HG02840 (cell line): Measurements from ENCODE around the gene KCNK16.

Experiments
- ATAC-seq: cut with Tn5 transposase; IDR thresholded peaks from one replicate; pipeline ENCODE4 v1.9.1; 2021; ENCODE audit warnings: mild to moderate bottlenecking, moderate library complexity, moderate number of reproducible peaks; ENCODE audit not compliant: unreplicated experiment, low FRiP score

The KCNK16 gene

DNA sequence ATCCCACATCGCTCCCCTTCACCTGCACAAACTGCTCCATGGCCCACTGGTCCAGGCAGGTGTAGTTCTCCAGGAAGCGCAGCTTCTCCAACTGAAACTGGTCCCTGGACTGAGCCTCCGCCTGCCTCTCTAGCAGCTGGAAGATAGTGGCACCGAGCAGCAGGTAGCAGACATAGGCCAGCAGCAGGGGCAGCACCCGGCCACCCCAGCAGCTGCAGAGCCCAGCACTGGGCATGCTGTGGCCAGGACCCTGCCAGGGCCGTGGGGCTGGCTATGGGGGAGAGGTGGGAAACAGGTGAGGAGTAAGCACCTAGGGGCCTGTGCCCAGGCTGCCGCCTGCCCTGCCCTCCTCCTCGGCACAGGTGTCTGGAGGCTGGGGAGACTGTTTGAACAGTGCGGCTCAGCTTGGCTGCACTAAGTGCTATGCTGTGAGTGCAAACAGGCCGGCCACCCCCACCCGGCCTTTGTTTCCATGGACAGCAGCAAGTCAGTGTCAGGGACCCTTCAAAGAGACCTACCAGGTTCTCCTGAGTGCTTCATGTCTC lies at the start of gene KCNK16:
TSS of gene KCNK16 (minus strand) at position 397 of the 545 bp plus-strand sequence. CDS start at position 235, 162 bp downstream.
- ATAC-seq = no peak

GRCh38 chr6:39370390-39370789 lies 47.9 kb upstream of the KCNK16 start:
- no peak for ATAC-seq

- no peak for ATAC-seq
Measured at GRCh38 chr6:39369987-39370386, 47.5 kb upstream of the KCNK16 start.

GRCh38 chr6:39367700-39368099 lies 45.2 kb upstream of the KCNK16 start:
- ATAC-seq = no peak

DNA sequence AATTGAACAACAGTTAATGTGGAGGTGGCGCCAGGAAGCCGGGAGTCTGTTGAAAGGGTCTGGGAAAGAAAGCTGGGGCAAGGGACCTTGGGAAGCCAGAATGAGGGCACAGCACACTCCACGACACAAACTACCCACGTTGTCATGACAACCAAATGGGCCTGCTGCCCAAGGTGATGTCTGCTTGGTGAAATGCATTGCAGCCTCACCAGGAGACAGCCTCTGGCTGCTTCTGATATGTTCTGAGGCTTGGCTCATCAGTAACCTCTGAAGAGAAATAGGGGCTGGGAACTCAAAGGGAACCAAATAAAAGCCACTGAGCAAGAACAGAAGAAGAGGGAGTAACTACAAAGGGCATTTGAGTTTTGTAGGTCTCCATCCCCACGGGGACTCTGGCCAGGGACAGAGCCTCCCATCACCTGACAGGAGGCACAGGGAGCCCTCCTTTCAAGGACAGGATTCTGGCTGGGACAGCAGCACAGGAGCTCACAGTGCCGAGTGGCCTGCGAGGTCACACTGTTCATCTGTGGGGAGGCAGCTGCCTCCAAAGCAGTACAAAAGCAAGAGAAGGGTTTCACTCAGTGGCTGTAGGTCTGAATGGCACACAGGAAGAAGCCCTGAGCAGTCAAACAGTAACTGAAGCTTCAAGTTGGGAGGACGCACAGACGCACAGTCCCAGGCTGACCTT lies 44.6 kb upstream of the KCNK16 start:
- no peak for ATAC-seq

DNA sequence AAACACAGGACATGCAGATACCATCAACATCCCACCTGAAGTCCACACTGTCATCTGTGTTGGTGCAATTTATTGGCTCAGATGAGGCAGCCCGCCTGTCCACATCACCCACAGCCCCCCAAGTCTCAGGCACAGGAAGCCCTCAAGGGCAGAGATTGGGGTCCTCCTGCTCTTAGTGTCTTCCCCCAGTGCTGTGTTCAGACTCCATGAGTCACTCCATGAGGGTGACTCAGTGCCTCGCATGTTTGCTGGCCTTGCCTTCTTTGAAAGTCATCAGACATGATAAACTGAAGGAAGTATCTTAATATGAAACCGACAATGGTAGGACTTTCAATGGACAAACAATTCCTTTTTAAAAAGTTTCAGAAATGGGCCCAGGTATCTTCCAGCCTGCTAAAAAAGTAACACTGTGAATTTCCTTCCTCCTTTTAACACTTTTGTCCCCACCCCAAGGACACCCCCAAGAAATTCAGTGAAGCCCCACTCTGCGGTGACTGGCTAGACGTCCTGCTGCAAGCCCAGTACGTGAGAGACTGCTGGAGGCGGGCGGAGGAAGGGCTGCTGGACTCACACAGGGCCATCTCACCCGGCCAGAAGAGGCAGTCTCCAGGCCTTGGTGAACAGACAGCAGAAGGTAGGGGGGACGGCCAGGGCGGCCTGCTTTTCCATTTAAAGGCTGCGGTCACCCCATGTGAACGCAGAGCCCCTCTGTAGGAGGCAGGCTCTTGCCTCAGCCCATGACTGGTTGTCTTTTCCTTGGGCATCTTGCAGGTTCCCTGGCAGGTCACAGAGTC lies 43.0 kb upstream of the KCNK16 start:
- no peak for ATAC-seq

- ATAC-seq = no peak
Measured at GRCh38 chr6:39363280-39363679, 40.8 kb upstream of the KCNK16 start.

GRCh38 chr6:39362487-39362865 lies 40.0 kb upstream of the KCNK16 start:
- no peak for ATAC-seq

DNA sequence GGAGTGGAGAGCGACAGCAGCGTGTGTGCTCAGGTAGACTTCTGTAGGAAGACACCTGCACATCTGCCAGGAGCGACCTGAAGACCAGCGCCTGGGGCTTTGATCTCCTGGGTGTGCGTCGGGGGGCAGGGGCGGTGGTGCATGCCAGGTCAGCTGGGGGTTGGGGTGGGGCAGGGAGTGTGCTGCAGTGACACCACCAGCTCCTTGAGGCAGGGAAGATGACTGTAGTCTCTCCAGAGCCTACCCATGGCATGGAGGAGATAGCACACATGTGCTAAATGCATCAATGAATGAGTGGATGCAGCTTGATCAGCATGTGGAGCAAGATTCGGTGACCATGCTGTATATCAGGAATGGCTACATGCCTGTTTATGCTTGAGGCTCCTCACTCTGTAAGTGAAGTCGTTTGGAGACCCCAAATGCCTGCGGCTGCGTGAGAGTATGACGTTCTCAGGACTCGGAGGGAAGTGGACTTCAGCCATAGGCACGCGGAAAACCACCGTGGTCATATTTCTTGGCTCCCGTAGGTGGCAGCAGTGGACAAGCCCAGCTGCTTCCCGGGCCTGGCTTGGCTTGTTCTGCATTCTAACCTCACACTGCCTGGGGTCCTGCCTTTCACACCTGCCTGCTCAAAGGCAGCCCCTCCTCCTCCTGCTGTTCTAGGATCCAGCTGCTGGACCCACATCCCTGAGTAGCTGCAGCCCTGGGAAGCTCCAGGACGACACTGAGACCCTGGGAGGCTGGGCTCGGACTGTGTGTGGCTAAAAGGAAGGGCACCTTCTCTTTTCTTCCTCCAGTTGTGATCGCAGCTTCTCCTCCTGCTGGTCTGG lies 39.4 kb upstream of the KCNK16 start:
- peak; percentile 65 for ATAC-seq

DNA sequence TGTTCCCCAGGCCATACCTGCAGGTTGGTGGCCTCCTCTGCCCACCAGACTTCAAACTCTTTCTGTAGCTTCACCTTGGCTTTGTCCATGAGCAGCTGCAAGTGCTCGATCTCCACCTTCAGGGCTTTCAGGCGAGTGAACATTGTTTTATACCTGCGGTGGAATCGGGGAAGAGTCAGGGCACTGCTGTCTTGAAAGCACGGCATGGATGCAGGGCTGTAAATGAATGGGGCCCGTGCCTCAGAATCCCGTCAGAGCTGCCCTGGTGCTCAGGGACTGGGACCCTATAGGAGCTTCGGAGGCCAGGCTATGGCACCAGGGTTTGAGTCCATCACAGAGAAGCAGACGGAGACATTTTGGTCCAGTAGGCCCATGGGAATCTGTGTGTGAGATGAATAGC lies 37.9 kb upstream of the KCNK16 start:
- ATAC-seq = no peak

DNA sequence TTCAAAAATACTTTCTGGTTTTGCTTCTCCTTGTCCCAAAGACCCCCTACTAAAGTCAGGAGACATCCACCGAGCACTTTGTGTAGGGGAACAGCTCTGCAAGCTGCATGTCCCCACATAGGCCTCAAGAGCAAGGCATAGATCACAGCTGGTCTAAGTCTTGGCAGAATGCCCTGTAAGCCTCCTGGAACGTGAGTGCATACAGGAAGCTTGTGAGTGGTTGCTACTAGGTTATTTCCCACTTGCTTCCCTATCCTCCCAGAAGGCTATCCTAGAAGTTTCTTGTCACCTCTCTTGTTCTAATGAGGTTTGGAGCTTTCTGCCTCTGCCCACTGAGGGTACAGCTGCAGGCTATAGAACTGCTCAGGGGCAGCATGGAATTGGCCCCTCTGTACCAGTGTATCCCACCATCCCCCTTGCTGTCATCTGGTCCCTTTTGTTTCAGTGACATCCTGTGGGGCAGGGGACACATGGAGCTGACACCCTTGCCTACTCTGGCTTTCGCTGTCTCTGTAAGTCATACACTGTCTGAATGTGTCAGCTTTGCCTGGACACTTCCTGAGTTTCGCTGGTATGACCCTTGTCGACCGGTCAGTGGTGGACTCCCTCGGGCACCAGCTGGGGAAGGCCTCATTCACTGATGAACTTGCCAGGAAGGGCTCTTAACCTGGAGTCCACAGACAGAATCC lies 35.6 kb upstream of the KCNK16 start:
- ATAC-seq = no peak

- ATAC-seq = no peak
Measured at GRCh38 chr6:39353698-39354315, 31.3 kb upstream of the KCNK16 start.

DNA sequence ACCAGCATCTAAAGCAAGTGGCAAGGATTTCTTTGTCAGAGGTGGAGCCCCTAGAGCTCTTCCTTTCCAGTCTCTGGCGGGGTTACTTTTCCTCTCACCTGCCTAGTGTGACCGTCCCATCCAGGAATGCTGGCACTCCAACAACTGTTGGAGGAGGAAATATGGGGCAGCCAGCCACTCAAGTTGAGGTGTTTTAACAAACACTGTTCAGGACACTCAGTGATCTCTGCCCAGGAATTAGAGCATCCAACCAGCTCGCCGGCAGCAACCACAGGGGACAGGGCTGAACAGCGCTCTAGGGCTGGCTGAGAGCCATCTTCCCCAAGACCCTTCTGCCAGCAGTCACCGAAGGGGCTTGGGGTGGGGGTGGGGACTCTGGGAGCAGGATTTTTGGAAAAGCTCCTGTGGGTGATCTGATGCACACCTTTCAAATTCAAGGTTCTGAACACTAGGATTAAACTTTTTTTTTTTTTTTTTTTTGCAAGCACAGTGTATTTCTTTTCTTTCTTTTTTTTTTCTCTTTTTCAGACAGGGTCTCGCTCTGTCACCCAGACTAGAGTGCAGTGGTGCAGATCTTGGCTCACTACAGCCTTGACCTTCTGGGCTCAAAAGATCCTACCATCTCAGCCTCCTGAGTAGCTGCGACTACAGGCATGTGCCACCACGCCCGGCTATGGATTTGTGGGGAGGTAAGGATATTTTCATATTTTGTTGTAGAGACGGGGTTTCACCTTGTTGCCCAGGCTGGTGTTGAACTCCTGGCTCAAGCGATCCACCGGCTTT lies 28.4 kb upstream of the KCNK16 start:
- ATAC-seq = no peak

DNA sequence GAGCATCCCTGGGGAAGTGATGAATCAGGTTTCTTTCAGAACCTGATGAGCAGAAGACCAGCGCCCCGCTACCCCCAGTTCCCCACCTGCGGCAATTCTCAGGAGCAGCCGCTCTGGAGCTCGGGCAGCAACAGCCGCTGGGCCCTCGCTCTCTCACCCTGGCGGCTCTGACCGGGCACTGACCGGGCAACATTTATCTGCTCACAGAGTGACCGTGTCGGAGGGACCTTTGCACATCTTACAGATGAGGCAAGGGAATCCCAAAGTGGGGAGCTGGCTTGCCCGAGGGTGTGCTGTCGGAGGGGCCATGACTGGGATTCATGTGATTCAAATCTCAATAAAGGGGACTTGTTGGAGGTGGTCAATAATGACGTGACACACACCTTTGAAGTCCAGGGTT lies 26.2 kb upstream of the KCNK16 start:
- no peak for ATAC-seq

DNA sequence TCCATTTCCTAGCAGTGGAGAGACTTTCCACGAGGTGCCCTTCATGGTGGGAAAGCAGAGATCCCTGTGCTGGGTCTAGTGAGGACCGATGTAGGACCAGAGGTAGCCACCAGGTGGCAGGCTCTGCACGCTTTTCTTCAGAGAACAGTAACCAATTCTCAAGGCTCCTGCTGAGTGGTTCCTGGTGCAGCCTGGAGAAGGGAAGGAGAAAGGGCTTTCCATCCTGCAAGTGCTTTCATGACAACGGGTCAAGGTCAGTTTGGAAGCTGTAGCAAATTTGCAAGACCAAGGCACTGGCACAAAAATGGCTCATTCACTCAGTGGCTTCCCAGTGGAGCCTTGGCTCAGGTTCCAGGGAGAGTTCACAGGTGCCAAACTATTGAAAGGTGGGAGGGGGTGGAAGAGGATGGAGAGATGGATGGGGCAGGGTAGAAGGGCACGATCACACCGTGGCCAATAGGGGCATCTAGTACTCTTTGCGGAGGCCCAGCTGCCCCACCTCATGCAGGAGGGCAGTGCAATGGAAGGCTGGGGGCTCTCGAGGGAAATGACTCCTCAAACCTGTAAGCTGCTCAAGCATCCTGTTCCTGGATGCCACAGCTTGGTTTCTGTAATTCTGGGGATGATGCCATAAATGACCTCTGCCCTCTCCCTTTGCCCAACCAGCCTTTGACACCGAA lies 25.5 kb upstream of the KCNK16 start:
- ATAC-seq = no peak

DNA sequence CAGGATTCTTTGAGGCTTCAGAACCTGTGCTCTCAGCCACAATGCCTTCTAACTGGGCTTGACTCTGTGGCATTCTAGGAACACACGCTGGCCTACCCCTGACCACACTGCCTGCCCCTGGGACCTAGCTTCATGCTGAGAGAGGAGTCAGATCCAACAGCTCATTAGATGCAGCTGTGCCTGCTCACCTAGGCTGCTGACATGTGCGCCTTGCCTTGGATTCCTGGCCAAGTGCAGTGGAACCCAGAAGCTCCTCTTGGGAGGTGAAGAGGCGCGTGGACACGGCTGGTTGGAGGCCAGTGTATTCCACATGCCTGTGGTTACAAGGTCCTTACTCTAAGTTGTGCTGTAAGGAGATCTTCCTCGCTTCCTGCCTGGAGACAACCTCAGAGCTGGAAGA lies 24.7 kb upstream of the KCNK16 start:
- ATAC-seq = no peak

DNA sequence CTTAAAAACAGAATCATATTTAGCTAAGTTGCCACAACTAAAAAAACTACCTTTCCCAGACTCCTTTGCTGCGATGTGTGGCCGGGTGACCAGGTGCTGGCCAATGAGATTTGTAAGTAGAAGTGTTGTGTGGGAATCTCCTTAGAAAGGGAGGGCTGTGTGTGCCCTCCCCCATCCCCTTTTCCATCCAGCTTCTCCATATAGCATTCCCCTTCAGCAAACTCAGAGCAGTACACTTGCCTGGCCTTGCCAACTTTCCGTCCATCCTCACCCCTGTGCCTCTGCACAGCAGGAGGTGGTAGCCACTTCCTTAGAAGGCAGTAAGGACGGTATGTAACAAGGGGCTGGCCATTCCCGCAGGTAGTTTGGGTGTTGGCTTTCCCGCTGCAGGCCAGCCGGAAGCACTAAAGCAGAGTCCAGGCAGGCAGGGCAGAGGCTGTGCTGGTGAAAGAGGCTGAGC lies 22.3 kb upstream of the KCNK16 start:
- ATAC-seq = no peak

DNA sequence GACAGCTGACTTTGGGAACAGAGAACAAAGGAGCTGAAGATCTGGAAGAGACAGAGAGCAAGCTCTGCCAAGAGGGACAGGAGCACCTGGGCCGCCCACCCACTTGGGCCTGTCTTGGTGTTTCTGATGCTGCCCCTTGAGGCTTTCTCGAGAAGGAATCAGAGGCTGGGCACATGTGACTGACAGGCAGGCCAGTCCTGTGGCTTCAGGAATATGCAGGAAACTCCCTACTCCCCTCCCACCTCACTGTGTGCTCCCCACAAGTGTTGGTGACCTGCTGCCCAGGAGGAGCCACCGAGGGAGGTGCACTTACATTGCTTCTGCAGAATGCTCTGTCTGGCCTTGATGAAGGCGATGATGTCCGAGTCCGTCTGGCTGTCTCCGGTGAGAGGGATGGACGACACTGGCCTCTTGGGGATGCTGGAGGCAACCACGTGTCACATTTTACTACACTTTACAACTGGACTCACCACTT lies 20.9 kb upstream of the KCNK16 start:
- ATAC-seq = no peak
